NCI-H748 (cell line): ENCODE measurements around the gene RAD23B.
"Not testable (repeated sequence)": the region's sequence is repeated elsewhere in the genome, so short reads cannot be mapped to it uniquely, and the experiment has no call there.

Experiments used
- DNase-seq: peaks from one replicate; lab custom pipeline; 2025; ENCODE audit not compliant: unreplicated experiment; lab: John Stamatoyannopoulos, UW

The RAD23B gene

DNA sequence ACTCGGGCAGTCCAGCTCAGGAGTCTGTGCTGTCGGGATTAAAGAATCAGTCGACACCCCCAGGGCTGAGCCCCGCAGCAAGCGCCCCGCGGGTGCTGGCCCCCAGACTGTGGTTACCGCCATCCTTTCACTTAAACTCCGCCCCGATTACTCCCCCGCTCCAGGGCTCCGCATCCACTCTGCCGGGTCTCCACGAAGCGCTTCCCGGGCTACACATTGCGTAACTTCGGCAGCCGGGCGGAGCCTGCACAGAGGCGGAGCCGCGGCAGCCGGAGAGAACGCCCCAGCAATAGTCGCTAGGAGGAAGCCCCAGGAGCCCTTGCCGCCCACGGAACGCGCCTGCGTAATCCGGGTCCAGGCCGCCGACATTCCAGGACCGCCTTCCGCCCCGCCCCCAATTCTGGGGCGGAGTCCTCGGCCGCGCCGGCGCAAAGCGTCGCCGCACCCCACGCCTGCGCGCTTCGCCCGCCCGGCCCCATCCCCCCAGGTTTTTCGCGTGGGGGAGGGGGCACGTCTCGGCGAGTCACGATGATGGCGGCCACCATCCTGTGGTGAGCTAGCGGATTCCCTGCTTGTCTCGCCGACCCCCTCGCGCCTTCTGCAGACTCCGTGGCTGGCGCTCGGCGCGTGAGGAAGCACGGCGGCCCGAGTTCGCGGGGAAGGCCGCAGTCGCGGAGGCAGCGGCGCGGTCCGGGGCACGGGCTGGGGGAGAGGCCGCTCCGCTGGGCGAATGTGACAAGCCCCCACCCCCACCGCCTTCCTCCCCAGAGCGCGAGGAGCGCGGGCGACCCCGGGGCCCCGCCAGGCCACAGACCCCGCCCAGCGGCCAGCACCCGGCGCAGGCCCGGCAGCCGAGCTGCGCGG lies at the start of gene RAD23B:
TSS of gene RAD23B (plus strand) at position 521 of the 864 bp plus-strand sequence. CDS start 351 bp downstream, outside the sequence.
- peak; percentile 99 for DNase-seq

DNA sequence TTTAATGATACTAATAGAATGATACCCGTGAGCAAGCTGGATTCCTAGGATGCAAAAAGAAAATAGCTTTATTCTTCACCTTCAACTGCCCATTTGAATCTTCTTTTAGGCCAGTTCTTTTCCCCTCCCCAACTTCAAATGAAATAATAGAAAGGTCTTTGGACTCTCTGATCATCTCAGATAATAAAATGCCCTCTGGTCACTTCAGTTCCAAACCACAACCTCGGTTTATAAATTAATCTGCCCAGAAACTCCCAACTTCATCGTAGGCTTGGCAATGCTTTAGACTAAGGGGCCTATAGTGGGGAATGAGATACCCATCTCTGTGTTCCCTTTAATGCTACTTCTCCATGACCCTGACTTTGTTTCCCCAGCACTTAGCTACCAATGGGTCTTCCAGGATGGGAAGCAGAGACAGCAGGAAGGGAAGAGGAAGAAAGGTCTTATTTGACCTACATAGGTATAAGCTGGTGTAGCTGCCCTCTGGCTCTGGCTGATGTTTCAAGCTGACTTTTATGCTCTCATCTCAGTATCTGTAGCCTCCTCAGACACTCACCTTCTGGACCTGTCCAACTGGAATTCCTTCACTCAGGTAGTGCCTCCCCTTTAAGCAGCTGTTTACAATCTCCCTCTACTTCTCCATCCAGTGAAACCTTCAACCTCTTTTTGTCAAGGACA lies 47.2 kb upstream of the RAD23B start:
- DNase-seq = no peak

DNA sequence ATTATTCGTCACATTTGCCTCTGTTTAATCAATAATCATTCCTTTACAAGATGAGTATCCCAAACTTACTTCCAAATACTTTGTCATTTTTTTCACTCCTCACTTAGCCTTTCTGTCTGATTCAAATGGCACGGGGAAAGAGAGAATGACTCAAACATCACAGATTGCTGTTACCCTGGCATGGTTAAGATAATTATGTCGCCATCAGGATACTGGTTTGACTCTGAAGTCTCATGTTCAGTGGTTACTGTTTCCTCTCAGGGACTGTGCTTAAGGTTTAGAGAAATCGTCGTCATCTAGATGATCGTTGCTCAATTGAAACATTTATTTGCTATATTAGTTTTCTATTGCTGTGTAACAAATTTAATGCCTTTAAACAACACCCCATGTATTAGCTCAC lies 45.2 kb upstream of the RAD23B start:
- no peak for DNase-seq

DNA sequence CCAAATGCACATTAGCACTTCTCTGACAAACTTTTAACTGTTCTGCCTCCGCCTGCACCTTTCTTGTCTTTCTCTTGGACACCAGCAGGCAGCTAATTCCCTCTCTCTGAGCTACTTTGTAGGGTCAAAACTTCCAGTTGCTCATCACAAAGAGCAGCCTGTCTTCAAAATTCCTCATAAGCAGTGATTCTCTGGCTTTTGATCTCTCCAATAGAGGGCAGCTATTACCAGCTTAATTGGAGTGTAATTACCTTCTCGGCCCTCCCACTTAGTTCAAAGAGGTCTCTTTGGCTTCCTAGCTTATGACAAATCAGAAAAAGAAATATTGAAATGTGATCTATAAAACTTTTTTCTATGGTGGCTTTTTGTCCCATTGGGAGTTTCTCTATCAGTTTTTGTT lies 43.6 kb upstream of the RAD23B start:
- DNase-seq = peak; percentile 77

DNA sequence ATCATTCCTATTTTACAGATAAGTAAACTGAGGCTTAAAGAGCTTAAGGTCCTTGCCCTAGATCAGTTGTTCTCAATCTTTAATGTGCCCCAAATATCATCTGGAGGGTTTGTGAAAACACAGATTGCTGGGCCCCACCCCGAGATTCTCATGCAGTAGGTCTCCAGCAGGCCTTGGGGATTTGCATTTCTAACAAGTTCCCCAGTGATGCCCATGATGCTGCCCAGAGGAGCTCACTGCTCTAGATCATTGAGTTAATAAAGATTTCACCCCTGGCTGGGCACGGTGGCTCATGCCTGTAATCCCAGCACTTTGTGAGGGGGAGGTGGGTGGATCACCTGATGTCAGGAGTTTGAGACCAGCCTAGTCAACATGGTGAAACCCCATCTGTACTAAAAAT lies 42.8 kb upstream of the RAD23B start:
- no peak for DNase-seq

DNA sequence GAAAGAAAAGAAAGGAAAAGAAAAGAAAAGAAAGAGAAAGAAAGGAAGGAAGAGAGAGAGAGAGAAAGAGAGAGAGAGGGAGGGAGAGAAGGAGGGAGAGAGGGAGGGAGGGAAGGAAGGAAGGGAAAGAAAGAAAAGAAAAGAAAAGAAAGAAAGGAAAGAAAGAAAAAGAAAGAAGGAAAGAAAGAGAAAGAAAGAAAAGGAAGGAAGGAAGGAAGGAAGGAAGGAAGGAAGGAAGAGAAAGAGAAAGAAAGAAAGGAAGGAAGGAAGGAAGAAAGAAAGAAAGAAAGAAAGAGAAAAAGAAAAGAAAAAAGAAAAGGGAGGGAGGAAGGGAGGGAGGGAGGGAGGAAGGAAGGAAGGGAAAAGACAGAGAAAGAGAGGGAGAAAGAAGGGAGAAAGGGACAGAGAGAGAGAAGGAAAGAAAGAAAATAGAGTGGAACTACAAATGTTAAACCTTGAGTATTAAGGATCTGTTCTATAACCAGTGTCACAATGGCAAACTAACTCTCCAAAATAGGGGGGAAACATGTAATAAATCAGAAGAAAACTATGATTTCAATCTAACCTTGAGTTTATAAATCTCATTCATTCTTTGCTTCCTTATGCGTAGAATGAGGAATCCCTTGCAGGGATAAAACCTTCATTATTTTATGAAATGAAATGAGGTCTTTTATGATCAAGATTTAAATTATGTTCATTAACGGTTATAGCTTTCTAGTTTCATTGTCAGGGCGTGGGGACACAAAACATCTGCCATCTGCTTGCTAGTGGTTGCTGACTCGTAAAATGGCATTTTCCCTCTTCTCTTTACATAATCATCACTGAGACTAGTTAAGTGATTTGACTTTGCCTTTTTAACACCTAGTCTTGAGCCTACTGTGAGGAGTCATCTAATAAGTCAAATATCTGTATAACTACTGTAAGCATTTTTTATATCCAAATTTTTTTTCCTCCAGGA lies 40.7 kb upstream of the RAD23B start:
- DNase-seq = peak; percentile 77

DNA sequence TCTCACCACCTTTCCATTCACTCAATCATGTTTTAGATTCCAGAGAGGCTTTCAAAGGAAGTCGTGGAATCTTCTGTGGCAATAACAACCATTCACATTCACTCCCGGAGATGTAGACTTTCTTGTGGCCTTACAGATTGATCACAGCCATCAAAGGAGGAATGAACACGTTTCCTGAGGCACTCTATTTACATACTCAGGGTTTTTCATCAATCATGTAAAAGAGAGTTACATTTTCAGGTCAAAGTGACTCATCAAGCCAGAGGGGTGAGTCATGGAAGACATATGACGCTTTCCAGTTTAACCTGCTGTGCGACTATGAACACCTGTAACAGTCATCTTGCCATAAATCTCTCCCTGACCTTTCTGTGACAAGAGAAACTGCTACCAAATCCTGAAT lies 39.3 kb upstream of the RAD23B start:
- peak; percentile 79 for DNase-seq

DNA sequence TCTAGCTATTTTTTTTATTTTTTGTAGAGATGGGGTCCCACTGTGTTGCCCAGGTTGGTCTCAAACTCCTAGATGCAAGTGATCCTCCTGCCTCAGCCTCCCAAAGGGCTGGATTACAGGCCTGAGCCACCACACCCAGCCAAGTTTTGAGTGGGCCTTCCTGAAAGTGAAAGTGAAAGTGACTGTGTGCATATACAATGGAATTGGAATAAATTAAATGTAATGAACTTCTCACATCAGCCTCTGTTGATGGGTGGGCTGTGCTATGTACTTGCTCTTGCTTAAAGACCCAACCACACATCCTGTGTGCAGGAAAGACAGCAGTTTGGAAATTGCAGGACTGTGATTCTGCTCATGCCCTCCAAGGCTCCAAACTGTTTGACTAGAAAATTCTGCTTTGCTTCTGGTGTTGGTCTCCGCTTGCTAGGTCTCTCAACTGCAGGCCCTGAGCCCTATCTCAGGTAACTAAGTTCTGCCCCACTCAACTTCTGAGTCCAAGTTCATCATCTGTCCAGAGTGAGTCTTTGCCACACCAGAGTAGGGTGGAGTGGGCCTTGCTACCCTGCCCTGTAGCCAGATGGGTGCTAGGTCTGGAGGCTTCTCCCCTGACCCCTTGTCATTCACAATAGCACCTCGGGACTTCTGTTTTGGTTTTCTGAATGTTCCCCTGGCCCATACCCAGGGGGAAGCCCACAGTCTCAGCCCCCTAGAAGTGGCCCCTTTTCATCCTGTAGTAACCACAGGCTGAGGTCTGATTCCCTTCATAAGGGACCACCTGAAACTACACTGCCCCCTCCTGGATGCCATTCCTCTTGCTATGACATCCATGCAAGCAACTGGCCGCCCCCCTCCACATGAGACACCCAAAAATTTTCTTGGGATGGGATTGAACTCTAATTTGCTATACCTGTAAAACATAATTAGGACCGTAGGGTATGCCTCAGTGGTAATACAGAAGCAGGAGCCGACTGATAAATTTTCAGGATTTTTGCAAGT lies 36.5 kb upstream of the RAD23B start:
- DNase-seq = peak; percentile 50

DNA sequence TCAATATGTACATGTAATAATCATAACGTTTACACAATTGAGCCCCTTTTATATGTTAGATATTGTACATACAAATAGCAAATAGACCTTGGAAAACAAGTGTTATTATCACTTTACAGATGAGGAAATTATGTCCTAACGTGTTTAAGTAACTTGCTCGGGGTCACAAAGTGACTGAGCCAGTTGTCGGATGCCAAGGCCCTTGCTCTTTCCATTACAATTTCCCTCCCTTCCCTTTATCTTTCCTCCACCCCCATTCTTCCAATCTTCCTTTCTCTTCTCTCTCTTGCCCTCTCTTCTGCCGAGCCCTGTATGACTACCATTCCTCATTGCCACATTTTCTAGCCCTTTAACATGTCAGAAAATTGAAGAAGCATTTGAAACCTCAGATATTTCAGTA lies 34.4 kb upstream of the RAD23B start:
- no peak for DNase-seq

DNA sequence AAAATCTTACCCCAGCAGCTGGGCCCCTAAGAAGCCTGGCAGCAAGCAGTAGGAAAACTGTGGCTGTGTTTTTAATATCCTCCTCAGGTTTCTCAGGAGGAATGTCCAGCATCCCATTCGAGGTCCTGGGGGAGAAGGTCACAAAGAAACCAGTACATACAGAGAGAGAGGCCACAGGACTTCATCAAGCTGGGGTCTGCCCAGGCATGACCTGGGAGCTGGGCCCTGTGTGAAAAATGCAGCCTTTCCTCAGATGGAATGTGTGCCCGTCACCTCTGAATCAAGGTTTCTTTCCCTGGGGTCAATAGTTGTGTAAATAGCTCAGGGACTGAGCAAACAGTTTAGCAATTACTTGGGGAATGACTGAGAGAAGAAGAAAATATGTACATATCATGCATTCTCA lies 33.9 kb upstream of the RAD23B start:
- peak; percentile 19 for DNase-seq

DNA sequence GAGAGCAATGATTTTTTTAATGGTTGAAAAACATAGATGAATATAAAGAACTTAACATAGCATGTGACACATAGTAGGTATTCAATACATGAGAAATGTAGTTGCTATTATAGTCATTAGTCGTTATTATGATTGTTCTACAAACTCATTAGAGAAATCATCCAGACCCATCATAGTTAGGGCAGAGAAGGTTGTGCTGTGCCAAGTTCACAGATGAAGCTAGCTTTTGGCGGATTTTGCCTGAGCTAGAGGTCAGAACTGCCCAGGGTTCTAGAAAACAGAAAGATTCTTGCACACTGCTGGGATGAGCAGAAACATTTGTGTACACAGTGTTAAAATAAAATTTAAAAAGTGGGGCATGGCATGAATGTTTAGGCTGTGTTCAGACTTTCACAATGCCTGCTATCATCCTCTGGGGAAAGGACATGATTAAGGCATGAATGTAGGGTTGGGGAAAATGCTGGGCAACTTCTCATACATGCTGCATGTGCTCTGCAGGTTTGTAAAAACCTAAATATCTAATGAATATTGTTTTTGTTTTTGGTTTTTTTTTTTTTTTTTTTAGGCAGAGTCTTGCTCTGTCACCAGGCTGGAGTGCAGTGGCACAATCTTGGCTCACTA lies 33.3 kb upstream of the RAD23B start:
- no peak for DNase-seq

DNA sequence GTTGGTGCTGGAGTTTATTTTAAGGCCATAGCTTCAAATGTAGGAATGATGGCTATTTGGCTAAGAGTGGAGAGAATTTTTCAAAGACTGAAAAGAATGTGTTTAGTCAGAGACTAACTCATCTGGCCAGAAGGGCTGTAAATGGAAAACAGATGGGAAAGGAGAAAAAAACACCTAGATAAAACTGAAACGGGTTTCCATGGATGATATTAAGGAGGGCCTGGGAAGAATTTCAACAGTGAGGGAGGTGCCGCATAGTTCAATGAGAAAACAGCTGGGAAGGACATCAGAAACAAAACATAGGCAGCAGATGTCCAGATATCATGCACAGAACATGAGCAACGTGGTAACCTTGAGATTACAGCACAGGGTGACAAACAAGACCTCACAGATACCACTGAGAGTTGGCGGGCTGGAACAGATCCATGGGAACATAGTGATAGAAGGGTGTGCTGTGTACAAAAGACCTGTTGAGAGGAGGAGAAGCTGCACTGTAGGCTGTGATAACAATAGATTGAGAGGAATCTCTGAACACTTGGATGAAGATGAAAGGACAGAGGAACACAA lies 31.2 kb upstream of the RAD23B start:
- no peak for DNase-seq

DNA sequence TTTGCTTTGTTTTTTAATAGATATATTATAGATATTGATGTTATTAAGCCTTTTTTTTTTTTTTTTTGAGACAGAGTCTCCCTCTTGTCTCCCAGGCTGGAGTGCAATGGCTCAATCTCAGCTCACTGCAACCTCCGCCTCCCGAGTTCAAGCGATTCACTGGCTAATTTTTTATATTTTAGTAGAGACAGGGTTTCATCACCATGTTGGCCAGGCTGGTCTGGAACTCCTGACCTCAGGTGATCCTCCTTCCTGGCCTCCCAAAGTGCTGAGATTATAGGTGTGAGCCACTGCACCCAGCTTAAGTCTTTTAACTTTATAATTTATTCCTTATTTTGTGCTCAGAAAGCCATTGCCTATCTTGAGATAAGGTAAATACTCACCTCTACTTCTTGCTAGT lies 24.2 kb upstream of the RAD23B start:
- DNase-seq = no peak

DNA sequence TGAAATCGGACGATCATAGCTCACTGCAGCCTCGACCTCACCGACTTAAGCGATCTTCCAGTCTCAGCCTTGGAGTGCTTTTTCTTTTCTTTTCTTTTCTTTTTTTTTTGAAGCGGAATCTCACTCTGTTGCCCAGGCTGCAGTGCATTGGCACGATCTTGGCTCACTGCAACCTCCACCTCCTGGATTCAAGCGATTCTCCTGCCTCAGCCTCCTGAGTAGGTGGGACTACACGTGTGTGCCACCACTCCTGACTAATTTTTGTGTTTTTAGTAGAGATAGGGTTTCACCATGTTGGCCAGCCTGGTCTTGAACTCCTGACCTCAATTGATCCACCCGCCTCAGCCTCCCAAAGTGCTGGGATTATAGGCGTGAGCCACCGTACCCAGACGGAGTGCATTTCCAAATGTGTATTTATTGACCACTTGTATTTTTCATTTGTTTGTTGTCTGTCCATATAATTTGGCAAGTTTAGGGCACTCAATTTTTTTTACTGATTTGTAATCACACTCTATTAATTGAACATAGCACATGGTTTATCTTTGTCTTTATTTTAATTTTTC lies 23.2 kb upstream of the RAD23B start:
- not testable (repeated sequence) for DNase-seq

DNA sequence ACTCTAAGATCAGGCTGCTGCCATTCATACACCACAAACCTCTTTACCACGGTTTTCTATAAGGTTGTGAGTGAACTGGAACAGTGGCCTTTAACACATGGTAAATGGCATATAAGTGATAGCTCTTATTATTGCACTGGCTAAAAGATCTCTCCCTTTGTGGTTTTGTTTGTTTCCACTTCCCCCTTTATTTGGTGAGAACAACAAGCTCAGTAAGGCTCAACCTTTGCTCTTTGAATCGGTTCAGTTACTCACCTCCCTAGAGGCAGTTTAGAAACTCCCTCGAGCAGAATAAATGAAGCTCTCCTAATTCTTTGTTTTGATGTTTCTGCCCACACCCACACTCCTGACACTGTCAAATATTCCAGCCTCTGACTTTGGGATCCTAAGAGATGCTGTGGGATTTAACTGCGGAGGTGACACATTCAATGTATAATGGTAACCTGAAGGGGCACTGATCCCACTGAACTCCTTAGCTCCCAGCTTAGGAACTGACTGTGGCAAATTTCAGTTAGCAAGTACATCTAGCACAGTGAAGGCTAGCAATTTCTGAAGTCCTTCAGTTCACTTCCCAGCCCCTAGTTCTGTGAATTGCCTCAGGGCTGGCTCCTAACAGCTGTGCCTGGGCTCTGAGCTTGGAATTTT lies 22.5 kb upstream of the RAD23B start:
- DNase-seq = peak; percentile 51

DNA sequence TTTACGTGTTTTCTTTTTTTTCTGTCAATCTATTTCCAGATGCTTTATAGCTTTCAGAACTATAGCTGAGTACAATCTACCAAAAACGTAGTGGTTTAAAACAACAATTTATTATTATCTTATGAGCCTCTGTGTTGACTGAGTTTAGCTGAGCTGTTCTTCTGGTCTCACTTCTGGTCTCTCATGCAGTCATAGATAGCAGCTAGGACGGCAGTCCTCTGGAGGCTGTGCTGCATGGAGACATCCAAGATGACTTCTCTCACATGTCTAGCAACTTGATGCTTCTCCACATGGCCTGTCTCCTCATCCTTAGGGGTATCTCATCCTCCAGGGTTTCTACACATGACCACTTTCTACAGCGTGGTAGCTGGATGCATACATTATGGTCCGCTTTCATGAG lies 22.0 kb upstream of the RAD23B start:
- DNase-seq = no peak

DNA sequence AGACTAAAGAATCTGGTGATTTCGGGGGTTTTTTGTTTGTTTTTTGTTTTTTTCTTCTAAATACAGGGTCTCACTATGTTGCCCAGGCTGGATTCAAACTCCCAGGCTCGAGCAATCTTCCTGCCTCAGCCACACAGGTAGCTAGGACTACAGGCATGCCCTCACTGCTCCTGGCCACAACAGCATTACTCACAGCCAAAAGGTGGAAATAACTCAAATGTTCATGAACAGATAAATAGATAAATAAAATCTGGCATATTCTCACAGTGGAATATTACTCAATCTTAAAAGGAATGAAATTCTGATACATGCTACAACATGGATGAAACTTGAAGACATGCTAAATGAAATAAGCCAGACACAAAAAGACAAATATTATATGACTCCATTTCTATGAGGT lies 19.8 kb upstream of the RAD23B start:
- no peak for DNase-seq

DNA sequence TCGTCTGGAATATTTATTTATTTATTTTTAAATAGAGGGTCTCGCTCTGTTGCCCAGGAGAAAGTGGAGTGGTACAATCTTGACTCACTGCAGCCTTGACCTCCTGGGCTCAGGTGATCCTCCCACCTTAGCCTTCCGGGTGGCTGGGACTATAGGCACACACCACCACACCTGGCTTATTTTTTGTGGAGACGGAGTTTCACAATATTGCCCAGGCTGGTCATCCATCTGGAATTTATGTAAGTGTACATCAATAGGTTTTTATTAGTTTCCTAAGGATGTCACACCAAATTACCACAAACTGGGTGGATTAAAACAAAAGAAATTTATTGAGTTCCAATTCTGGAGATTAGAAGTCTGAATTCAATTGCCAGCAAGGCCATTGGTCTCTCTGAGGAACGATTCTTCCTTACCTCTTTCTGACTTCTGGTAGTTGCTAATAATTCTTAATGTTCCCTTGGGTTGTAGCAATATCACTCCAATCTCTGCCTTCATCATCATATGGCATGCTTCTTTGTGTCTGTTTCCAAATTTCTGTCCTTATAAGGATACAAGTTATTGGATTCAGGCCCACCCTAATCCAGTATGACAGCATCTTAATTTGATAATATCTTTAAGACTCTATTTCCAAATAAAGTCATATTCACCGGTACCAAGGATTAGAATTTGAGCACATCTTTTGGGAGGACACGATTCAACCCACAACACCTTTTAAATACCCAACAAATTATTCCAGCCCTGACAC lies 16.3 kb upstream of the RAD23B start:
- no peak for DNase-seq
